ENCODE results near the gene EEFSEC. TPM values are rescaled to one million over a fixed set of nuclear protein-coding genes. Genes with fewer than 3 reads are reported as not detected.

Gene EEFSEC
- total RNA-seq, 1 donor, result 5.1 TPM

DNA sequence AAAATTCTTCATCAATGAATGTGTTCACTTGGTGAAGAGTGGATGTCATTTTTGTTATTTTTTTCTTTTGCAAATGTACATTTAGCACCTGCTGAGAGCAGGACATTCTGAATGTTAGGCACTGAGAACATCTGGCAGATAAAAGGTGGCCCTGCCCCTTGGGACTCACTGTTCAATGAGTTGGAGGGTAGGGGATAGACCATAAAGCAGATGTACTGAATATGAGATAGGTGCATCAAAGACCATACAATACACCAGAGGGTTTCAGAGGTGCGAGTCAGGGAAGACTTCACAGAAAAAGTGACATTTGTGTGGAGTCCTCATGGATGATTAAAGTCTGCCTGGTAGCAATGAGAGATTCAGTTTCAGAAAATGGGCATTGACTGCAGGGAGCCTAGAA lies 34.2 kb downstream of the EEFSEC start:
- Histone ChIP-seq H3K4me1 (ENCODE audit: insufficient read depth, low read length) (peaks cover 6% of the 10 kb centered on the region), H3K36me3 (ENCODE audit: insufficient read depth, low read length) (no peaks in the 10 kb centered on the region), H4K20me1 (ENCODE audit: insufficient read depth, low read length) (no peaks in the 10 kb centered on the region), H3K79me2 (ENCODE audit: insufficient read depth, low read length) (peaks cover under 1% of the 10 kb centered on the region), H3K4me3 (ENCODE audit: insufficient read depth, low read length) (no peak overlapping the region), H3K9me3 (ENCODE audit: low read depth, low read length) (no peaks in the 10 kb centered on the region), H3K27me3 (ENCODE audit: insufficient read depth, low read length) (no peaks in the 10 kb centered on the region), H3K27ac (ENCODE audit: low read depth, low read length) (no peak overlapping the region), H3K4me2 (ENCODE audit: insufficient read depth, low read length) (no peak overlapping the region), H2AFZ (ENCODE audit: low read length) (no peak overlapping the region)
- DNase-seq (ENCODE audit: insufficient read length, low spot score, missing footprints), result no peak
- TF ChIP-seq, protein P1, sequence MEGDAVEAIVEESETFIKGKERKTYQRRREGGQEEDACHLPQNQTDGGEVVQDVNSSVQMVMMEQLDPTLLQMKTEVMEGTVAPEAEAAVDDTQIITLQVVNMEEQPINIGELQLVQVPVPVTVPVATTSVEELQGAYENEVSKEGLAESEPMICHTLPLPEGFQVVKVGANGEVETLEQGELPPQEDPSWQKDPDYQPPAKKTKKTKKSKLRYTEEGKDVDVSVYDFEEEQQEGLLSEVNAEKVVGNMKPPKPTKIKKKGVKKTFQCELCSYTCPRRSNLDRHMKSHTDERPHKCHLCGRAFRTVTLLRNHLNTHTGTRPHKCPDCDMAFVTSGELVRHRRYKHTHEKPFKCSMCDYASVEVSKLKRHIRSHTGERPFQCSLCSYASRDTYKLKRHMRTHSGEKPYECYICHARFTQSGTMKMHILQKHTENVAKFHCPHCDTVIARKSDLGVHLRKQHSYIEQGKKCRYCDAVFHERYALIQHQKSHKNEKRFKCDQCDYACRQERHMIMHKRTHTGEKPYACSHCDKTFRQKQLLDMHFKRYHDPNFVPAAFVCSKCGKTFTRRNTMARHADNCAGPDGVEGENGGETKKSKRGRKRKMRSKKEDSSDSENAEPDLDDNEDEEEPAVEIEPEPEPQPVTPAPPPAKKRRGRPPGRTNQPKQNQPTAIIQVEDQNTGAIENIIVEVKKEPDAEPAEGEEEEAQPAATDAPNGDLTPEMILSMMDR (IDR thresholded peaks at IDR 0.05; ENCODE audit: extremely low read depth, low read depth, low read length), result no peak

DNA sequence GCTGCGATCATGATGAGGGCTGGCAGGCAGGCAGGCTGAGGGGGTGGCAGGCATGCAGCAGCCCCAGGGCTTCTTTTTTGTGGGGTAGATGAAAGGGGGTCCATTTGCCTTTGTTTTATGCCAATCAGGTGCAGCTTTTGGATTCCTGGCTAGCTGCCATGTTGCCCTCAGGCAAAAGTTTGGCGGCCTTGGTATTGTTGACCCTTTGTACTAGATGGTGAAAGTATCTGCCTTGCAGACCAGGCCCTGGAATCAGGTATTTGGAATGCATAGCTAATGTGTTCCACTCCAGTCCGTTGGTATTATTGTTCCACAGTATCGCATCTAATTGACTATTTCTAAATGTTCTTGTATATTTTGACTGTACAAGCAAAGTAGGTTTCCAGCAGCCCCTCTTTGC lies 35.0 kb downstream of the EEFSEC start:
- DNase-seq (ENCODE audit: insufficient read length, low spot score, missing footprints), result no peak

DNA sequence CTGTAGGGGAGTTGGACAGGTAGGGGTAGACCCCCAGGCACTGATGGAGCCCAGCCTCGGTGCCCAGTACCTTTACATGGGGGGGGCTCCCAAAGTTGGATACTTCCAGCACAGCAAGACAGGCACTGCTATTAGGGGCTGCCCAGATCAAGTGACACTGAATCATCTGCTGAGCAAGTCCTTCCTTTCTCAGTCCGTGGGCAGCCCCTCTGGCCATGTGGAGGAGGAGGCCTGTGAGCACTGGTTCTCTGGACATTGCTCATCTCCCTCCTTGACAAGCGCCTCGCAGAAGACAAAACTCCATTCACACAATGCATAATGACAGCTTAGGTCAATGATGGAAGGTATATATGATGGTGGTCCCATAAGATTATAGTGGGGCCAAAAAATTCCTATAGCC lies 35.7 kb downstream of the EEFSEC start:
- Histone ChIP-seq H3K27ac (ENCODE audit: low read depth, low read length) (no peak overlapping the region), H3K4me2 (ENCODE audit: insufficient read depth, low read length) (no peak overlapping the region), H2AFZ (ENCODE audit: low read length) (no peak overlapping the region), H4K20me1 (ENCODE audit: insufficient read depth, low read length) (no peaks in the 10 kb centered on the region), H3K27me3 (ENCODE audit: insufficient read depth, low read length) (no peaks in the 10 kb centered on the region), H3K79me2 (ENCODE audit: insufficient read depth, low read length) (no peaks in the 10 kb centered on the region), H3K4me1 (ENCODE audit: insufficient read depth, low read length) (peaks cover 6% of the 10 kb centered on the region), H3K36me3 (ENCODE audit: insufficient read depth, low read length) (no peaks in the 10 kb centered on the region), H3K4me3 (ENCODE audit: insufficient read depth, low read length) (no peak overlapping the region), H3K9me3 (ENCODE audit: low read depth, low read length) (no peaks in the 10 kb centered on the region)
- TF ChIP-seq, protein P1 (IDR thresholded peaks at IDR 0.05; ENCODE audit: extremely low read depth, low read depth, low read length), result no peak
- DNase-seq (ENCODE audit: insufficient read length, low spot score, missing footprints), result no peak

More for the DNA sequence above, 35.0 kb downstream of the EEFSEC start:
- H3K4me3 ChIP-seq (ENCODE audit: insufficient read depth, low read length), result no peak overlapping the region
- H3K27ac ChIP-seq (ENCODE audit: low read depth, low read length), result no peak overlapping the region
- H3K4me2 ChIP-seq (ENCODE audit: insufficient read depth, low read length), result no peak overlapping the region
- no peaks in the 10 kb centered on the region for H3K9me3 ChIP-seq (ENCODE audit: low read depth, low read length)
- TF ChIP-seq, protein P1 (IDR thresholded peaks at IDR 0.05; ENCODE audit: extremely low read depth, low read depth, low read length), result no peak
- H3K79me2 ChIP-seq (ENCODE audit: insufficient read depth, low read length), result no peaks in the 10 kb centered on the region
- no peaks in the 10 kb centered on the region for H3K27me3 ChIP-seq (ENCODE audit: insufficient read depth, low read length)
- no peak overlapping the region for H2AFZ ChIP-seq (ENCODE audit: low read length)
- H4K20me1 ChIP-seq (ENCODE audit: insufficient read depth, low read length), result no peaks in the 10 kb centered on the region
- H3K36me3 ChIP-seq (ENCODE audit: insufficient read depth, low read length), result no peaks in the 10 kb centered on the region
- H3K4me1 ChIP-seq (ENCODE audit: insufficient read depth, low read length), result peaks cover 6% of the 10 kb centered on the region

DNA sequence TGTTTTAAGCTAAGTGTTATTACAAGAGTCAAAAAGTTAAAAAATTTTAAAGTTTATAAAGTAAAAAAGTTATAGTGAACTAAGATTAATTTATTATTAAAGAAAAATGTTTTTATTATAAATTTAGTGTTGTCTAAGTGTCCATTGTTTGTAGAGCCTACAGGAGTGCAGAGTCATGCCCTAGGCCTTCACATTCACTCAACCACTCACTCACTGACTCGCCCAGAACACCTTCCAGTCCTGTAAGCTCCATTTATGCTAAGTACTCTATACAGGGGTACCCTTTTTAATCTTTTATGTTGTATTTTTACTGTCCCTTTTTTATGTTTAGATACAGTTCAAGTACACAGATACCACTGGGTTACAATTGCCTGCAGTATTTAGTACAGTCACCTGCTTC lies 37.2 kb downstream of the EEFSEC start:
- TF ChIP-seq, protein P1 (IDR thresholded peaks at IDR 0.05; ENCODE audit: extremely low read depth, low read depth, low read length), result no peak
- Histone ChIP-seq H3K9me3 (ENCODE audit: low read depth, low read length) (no peaks in the 10 kb centered on the region), H3K79me2 (ENCODE audit: insufficient read depth, low read length) (no peaks in the 10 kb centered on the region), H3K4me3 (ENCODE audit: insufficient read depth, low read length) (no peak overlapping the region), H3K4me1 (ENCODE audit: insufficient read depth, low read length) (peaks cover 6% of the 10 kb centered on the region), H3K27me3 (ENCODE audit: insufficient read depth, low read length) (no peaks in the 10 kb centered on the region), H4K20me1 (ENCODE audit: insufficient read depth, low read length) (no peaks in the 10 kb centered on the region), H3K27ac (ENCODE audit: low read depth, low read length) (no peak overlapping the region), H3K36me3 (ENCODE audit: insufficient read depth, low read length) (no peaks in the 10 kb centered on the region), H3K4me2 (ENCODE audit: insufficient read depth, low read length) (no peak overlapping the region), H2AFZ (ENCODE audit: low read length) (no peak overlapping the region)
- no peak for DNase-seq (ENCODE audit: insufficient read length, low spot score, missing footprints)
